Esophagus squamous epithelium (tissue), 5 donors: ENCODE data around the gene SPECC1. TPM values are rescaled to one million over a fixed set of nuclear protein-coding genes. Genes with fewer than 3 reads are reported as not detected.

Source experiments
- DNase-seq: peaks from one replicate; lab custom pipeline; 2025; lab: John Stamatoyannopoulos, UW
- H3K27ac ChIP-seq, 4 donors: fragments of 200-600 bp; sonication (generic); one replicate each; pipeline ENCODE4 v1.5.1; 2016 to 2019; ENCODE audit warnings: mild to moderate bottlenecking in 1 of 4
- H3K27me3 ChIP-seq, 4 donors: fragments of 200-600 bp; sonication (generic); 1 replicate in 3 of 4; 2 replicates in 1 of 4; pipeline versions ENCODE4 v1.5.1 to v1.6.0; 2017 to 2021; ENCODE audit warnings: antibody characterized with exemption in 1 of 4
- H3K36me3 ChIP-seq, 3 donors: fragments of 200-600 bp; sonication (generic); one replicate each; pipeline ENCODE4 v1.5.1; 2016 to 2019
- H3K4me1 ChIP-seq, 3 donors: fragments of 200-600 bp; sonication (generic); one replicate each; pipeline ENCODE4 v1.5.1; 2017 to 2019
- H3K4me3 ChIP-seq, 4 donors: fragments of 200-600 bp; sonication (generic); 1 replicate in 3 of 4; 2 replicates in 1 of 4; pipeline ENCODE4 v1.5.1; 2016 to 2019; ENCODE audit warnings: mild to moderate bottlenecking in 2 of 4, moderate library complexity in 1 of 4
- H3K9me3 ChIP-seq, 3 donors: fragments of 200-600 bp; sonication (generic); one replicate each; pipeline ENCODE4 v1.5.1; 2016 to 2019
- POLR2A ChIP-seq, 4 donors: fragments of 450-650 bp; IDR thresholded peaks; one replicate each; pipeline ENCODE4 v1.6.1; 2017; ENCODE audit warnings: antibody characterized with exemption in 4 of 4, mild to moderate bottlenecking in 4 of 4, moderate library complexity in 3 of 4
- WGBS, 2 donors: methylation state at CpG; one replicate each; pipeline ENCODE4 v1.1.5; 2018; 5-methylcytosine and 5-hydroxymethylcytosine counted together
- intact Hi-C: fragments of 100-400 bp; cut with DNase I; formaldehyde crosslinking; loops from one replicate; pipeline ENCODE4 v1.15.0; 2022
- total RNA-seq, 4 donors: library from RNA; depleted of rRNA; stranded (reverse); fragments of >200 nt; gene quantifications; one replicate each; pipeline ENCODE4 v1.1.0, GENCODE V29; 2016
- TF ChIP-seq, protein P1 (sequence below), 6 experiments: fragments of 450-650 bp in 4 of 6; fragments of 200-600 bp in 2 of 6; sonication (generic) in 2 of 6; IDR thresholded peaks; one replicate each; pipeline ENCODE4 v1.5.1; 2016 to 2019; ENCODE audit warnings: antibody characterized with exemption in 6 of 6, mild to moderate bottlenecking in 4 of 6, moderate library complexity in 4 of 6
- donor health status: DM: yes; HTN: yes; CAD: no.

The SPECC1 gene
- total RNA-seq, 4 donors from 2014 or later, result 13.8 to 29.6 (median 19.0) TPM

DNA sequence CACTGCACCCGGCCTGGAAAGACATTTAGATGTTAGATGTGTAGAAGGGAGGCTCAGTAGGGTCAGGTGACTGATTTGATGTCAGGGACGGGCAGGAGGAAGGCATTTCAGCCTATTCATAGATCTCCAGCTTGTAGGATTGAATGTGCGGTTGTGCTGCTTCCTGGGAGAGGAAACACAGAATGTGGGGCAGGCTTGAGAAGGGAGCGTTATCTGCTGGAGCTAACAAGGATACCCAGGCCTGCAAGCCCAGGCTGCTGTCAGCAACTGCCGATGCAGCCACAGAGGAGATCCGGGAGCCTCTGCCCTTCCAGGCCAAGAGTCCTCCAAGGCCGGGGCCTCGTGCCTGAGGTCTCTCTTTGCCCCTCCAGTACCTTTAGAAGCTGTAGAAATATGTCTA, 205.6 kb downstream of the SPECC1 start:
- DNase-seq, result no peak
- TF ChIP-seq, protein P1, sequence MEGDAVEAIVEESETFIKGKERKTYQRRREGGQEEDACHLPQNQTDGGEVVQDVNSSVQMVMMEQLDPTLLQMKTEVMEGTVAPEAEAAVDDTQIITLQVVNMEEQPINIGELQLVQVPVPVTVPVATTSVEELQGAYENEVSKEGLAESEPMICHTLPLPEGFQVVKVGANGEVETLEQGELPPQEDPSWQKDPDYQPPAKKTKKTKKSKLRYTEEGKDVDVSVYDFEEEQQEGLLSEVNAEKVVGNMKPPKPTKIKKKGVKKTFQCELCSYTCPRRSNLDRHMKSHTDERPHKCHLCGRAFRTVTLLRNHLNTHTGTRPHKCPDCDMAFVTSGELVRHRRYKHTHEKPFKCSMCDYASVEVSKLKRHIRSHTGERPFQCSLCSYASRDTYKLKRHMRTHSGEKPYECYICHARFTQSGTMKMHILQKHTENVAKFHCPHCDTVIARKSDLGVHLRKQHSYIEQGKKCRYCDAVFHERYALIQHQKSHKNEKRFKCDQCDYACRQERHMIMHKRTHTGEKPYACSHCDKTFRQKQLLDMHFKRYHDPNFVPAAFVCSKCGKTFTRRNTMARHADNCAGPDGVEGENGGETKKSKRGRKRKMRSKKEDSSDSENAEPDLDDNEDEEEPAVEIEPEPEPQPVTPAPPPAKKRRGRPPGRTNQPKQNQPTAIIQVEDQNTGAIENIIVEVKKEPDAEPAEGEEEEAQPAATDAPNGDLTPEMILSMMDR (IDR thresholded peaks at IDR 0.05), result no peak
- no peak for TF ChIP-seq POLR2A (IDR thresholded peaks at IDR 0.05)
- intact Hi-C loops, result no loop called here
- Histone ChIP-seq H3K4me1 (no peaks in the 10 kb centered on the region), H3K27ac (no peak overlapping the region), H3K4me3 (no peak overlapping the region), H3K36me3 (peaks cover 0 to 5% (median 0%) of the 10 kb centered on the region in 3 donors), H3K27me3 (no peaks in the 10 kb centered on the region), H3K9me3 (no peaks in the 10 kb centered on the region)
- 76 to 82% methylated on average over 4 to 8 of the region's 8 CpGs for WGBS, 2 donors

DNA sequence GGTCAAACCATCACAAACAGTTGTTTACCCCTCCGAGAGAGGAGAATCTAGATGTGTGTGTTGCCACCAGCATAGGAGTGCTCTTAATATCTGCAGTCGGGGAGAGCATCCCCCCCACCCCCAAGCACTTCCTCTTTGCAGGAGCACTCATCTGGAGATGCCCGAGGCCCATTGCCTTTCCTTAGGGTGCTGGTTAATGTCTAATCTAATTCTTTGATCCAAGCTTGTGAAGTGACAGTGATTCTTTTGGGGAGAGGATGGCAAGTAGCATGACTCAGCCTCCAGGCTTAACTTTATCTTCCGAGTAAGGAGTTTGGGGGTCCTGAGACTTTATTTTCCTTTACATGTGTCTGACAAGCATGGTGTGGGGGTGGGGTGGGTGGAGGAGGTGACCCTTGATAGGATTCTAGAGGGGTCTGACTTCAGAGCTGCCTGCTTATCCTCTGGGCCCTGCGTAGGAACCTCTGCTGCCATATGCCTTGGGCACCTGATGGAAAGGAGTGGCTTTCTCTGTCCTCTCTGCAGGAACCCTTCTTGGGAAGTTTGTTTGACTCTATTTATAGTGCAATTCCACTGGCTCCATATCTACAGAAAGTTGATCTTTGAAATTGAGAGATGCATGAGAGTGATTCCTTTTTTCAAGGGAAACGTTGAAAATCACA, 207.1 kb downstream of the SPECC1 start:
- H3K27me3 ChIP-seq, result no peaks in the 10 kb centered on the region
- H3K9me3 ChIP-seq, result no peaks in the 10 kb centered on the region
- intact Hi-C loops, result no loop called here
- H3K36me3 ChIP-seq, result peaks cover 0 to 5% (median 0%) of the 10 kb centered on the region in 3 donors
- WGBS, 2 donors, result 79 to 82% methylated on average over 4 to 6 of the region's 6 CpGs
- H3K27ac ChIP-seq, result no peak overlapping the region
- DNase-seq, result no peak
- H3K4me3 ChIP-seq, result no peak overlapping the region
- no peaks in the 10 kb centered on the region for H3K4me1 ChIP-seq
- TF ChIP-seq, protein P1 (IDR thresholded peaks at IDR 0.05), result no peak
- TF ChIP-seq POLR2A (IDR thresholded peaks at IDR 0.05), result no peak

DNA sequence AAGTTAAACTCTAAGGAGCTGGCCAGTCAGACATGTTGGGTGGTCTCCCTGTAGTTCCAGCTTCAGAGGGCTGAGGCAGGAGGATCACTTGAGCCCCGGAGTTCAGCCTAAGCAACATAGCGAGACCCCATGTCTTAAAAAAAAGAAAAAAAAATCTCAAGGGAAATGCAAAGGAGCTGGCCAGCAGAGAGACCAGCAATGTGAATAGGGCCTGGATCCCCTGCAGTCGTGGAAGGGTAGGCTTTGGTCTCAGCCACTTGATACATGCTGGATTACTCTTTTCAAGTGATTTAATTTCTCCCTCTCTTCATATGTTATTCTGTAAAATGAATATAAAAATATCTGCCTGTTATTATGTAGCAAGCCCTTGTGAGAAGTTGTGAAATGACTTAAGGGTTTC, 207.7 kb downstream of the SPECC1 start:
- Histone ChIP-seq H3K9me3 (no peaks in the 10 kb centered on the region), H3K4me3 (no peak overlapping the region), H3K36me3 (peaks cover 0 to 1% (median 0%) of the 10 kb centered on the region in 3 donors), H3K4me1 (no peaks in the 10 kb centered on the region), H3K27ac (no peak overlapping the region), H3K27me3 (no peaks in the 10 kb centered on the region)
- intact Hi-C loops, result no loop called here
- DNase-seq, result no peak
- TF ChIP-seq, protein P1 (IDR thresholded peaks at IDR 0.05), result no peak
- no peak for TF ChIP-seq POLR2A (IDR thresholded peaks at IDR 0.05)
- 73 to 79% methylated on average over 3 of the region's 3 CpGs for WGBS, 2 donors

DNA sequence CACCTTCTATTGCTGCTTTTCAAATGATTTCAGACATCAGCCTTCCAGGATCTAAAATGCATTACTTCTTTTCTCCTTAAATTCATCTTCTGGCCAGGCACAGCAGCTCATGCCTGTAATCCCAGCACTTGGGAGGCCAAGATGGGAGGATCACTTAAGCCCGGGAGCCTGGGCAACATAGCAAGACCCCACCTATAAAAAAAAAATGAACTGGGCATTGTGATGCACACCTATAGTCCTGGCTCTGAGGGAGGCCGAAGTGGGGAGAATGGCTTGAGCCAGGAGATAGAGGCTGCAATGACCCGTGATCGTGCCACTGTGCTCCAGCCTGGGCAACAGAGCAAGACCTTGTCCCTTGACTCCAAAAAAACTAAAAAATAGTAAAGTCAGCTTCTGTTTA, 208.5 kb downstream of the SPECC1 start:
- 92 to 93% methylated on average over 4 of the region's 4 CpGs for WGBS, 2 donors
- intact Hi-C loops, result no loop called here

DNA sequence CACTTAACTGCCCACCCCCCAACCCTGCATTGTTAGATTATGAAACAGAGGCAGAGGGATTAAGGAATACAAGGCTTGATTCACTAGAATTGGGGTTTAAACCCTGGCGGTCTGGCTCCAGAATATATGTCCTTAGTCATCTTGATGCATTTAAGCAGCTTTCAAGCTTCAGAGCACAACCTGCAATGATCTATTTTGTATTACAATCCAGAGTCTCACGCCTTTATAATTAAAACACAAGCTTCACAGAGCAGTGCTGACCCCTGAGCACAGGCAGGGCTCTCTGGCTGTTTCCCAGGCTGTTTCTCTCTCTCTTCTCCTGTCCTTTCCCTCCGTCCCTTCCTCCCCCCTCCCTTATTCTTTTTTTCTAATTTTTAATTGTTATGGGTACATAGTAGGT, 209.1 kb downstream of the SPECC1 start:
- no peak for DNase-seq
- Histone ChIP-seq H3K9me3 (no peaks in the 10 kb centered on the region), H3K27me3 (no peaks in the 10 kb centered on the region), H3K36me3 (no peaks in the 10 kb centered on the region), H3K4me1 (no peaks in the 10 kb centered on the region), H3K4me3 (no peak overlapping the region), H3K27ac (no peak overlapping the region)
- intact Hi-C loops, result no loop called here
- TF ChIP-seq, protein P1 (IDR thresholded peaks at IDR 0.05), result no peak
- no peak for TF ChIP-seq POLR2A (IDR thresholded peaks at IDR 0.05)
- 81% methylated on average over 3 of the region's 3 CpGs for WGBS, 2 donors

More for the DNA sequence above, 208.5 kb downstream of the SPECC1 start:
- Histone ChIP-seq H3K27me3 (no peaks in the 10 kb centered on the region), H3K9me3 (no peaks in the 10 kb centered on the region), H3K4me3 (no peak overlapping the region), H3K36me3 (no peaks in the 10 kb centered on the region), H3K27ac (no peak overlapping the region), H3K4me1 (no peaks in the 10 kb centered on the region)
- DNase-seq, result no peak
- no peak for TF ChIP-seq POLR2A (IDR thresholded peaks at IDR 0.05)
- TF ChIP-seq, protein P1 (IDR thresholded peaks at IDR 0.05), result no peak
